ENCODE data around the gene NRAP.

NRAP gene

GRCh38 chr10:113557424-113557862, 106.4 kb downstream of the NRAP start:
- DNase-seq: no peak

GRCh38 chr10:113555751-113556150, 108.1 kb downstream of the NRAP start:
- DNase-seq: no peak

- no peak for DNase-seq
Observed at GRCh38 chr10:113555245-113555644, 108.6 kb downstream of the NRAP start.

- no peak for DNase-seq
Observed at GRCh38 chr10:113554214-113554613, 109.6 kb downstream of the NRAP start.

- DNase-seq: no peak
Observed at GRCh38 chr10:113553149-113553548, 110.7 kb downstream of the NRAP start.

GRCh38 chr10:113552701-113553100, 111.1 kb downstream of the NRAP start, which contains the start of gene HABP2:
Gene HABP2 (plus strand): TSS chr10:113553053. CDS start chr10:113553122, 69 bp downstream.
- DNase-seq: no peak

- DNase-seq: no peak
Observed at GRCh38 chr10:113552014-113552413, 111.8 kb downstream of the NRAP start.

GRCh38 chr10:113550365-113550764, 113.5 kb downstream of the NRAP start:
- DNase-seq: no peak

GRCh38 chr10:113549856-113550255, 114.0 kb downstream of the NRAP start:
- DNase-seq: no peak

- DNase-seq: no peak
Observed at GRCh38 chr10:113547426-113547825, 116.4 kb downstream of the NRAP start.

- no peak for DNase-seq
Observed at GRCh38 chr10:113544392-113544791, 119.4 kb downstream of the NRAP start.

- DNase-seq: no peak
Observed at GRCh38 chr10:113543107-113543955, 120.5 kb downstream of the NRAP start.

GRCh38 chr10:113541549-113541927, 122.3 kb downstream of the NRAP start:
- DNase-seq: no peak

- no peak for DNase-seq
Observed at GRCh38 chr10:113540845-113541548, 122.8 kb downstream of the NRAP start.

GRCh38 chr10:113539789-113540188, 124.1 kb downstream of the NRAP start:
- DNase-seq: no peak

All from CD4-positive, alpha-beta T cell treated with Interferon alpha-2 for 1 hour (primary cell).